Measurements from ENCODE around the gene GAS2L3. TPM values are rescaled to one million over a fixed set of nuclear protein-coding genes. Genes with fewer than 3 reads are reported as not detected.

The GAS2L3 gene
- total RNA-seq, 1 experiment from 2014 or later = 47.4 TPM

- peaks cover 16% of the 10 kb centered on the region for H3K4me1 ChIP-seq (ENCODE audit: control insufficient read depth, insufficient read depth, low read length)
- in situ Hi-C loops (cut with HindIII; ENCODE audit: low pct_unique_long_range_greater_than_20kb, low sequenced_read_pairs) = no loop called here
- DNase-seq (ENCODE audit: low read depth, low spot score) (peak; percentile 60), ATAC-seq (no peak)
- H3K27me3 ChIP-seq (ENCODE audit: control insufficient read depth, insufficient read depth, low read length) = no peaks in the 10 kb centered on the region
- no peak overlapping the region for H3K4me3 ChIP-seq (ENCODE audit: low read depth in 2 of 2, low read length in 2 of 2)
- CTCF ChIA-PET = no interaction called here
- H3K36me3 ChIP-seq (ENCODE audit: control insufficient read depth, insufficient read depth, low read length) = no peaks in the 10 kb centered on the region; the same call in none of the 2 replicates
- peaks cover 12% of the 10 kb centered on the region; the same call in 1 of the 2 replicates for H3K9me3 ChIP-seq (ENCODE audit: control insufficient read depth, insufficient read depth, low read depth, low read length)
- no TSS peak for BruUV-seq (replicated peaks)
- POLR2A ChIA-PET = no interaction called here
- peak overlapping the region; percentile 65; the same call in 1 of the 2 replicates for H3K27ac ChIP-seq (ENCODE audit: low read length)
- TF ChIP-seq, protein P1, sequence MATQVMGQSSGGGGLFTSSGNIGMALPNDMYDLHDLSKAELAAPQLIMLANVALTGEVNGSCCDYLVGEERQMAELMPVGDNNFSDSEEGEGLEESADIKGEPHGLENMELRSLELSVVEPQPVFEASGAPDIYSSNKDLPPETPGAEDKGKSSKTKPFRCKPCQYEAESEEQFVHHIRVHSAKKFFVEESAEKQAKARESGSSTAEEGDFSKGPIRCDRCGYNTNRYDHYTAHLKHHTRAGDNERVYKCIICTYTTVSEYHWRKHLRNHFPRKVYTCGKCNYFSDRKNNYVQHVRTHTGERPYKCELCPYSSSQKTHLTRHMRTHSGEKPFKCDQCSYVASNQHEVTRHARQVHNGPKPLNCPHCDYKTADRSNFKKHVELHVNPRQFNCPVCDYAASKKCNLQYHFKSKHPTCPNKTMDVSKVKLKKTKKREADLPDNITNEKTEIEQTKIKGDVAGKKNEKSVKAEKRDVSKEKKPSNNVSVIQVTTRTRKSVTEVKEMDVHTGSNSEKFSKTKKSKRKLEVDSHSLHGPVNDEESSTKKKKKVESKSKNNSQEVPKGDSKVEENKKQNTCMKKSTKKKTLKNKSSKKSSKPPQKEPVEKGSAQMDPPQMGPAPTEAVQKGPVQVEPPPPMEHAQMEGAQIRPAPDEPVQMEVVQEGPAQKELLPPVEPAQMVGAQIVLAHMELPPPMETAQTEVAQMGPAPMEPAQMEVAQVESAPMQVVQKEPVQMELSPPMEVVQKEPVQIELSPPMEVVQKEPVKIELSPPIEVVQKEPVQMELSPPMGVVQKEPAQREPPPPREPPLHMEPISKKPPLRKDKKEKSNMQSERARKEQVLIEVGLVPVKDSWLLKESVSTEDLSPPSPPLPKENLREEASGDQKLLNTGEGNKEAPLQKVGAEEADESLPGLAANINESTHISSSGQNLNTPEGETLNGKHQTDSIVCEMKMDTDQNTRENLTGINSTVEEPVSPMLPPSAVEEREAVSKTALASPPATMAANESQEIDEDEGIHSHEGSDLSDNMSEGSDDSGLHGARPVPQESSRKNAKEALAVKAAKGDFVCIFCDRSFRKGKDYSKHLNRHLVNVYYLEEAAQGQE (IDR thresholded peaks at IDR 0.05; ENCODE audit: insufficient read depth in 1 of 2, low read depth in 2 of 2, low read length in 1 of 2) = no peak
- TF ChIP-seq POLR2AphosphoS5 (IDR thresholded peaks at IDR 0.05; ENCODE audit: low read depth, low read length) = no peak
- no peak for TF ChIP-seq CTCF (IDR thresholded peaks at IDR 0.05)
- TF ChIP-seq TCF7L2 (IDR thresholded peaks at IDR 0.05; ENCODE audit: low read depth, low read length) = no peak
- TF ChIP-seq SIN3A (IDR thresholded peaks at IDR 0.05; ENCODE audit: borderline replicate concordance, insufficient read depth, low read depth, low read length) = no peak
- intact Hi-C loops (cut with micrococcal nuclease; ENCODE audit: unreplicated experiment) = no loop called here
These were observed 3.0 kb downstream of the GAS2L3 start for GRCh38 chr12:100576331-100577036.

GRCh38 chr12:100578923-100579322 lies 5.4 kb downstream of the GAS2L3 start:
- Histone ChIP-seq H3K4me3 (ENCODE audit: low read depth in 2 of 2, low read length in 2 of 2) (no peak overlapping the region), H3K27ac (ENCODE audit: low read length) (no peak overlapping the region), H3K4me1 (ENCODE audit: control insufficient read depth, insufficient read depth, low read length) (peaks cover 13% of the 10 kb centered on the region; the same call in 1 of the 2 replicates), H3K9me3 (ENCODE audit: control insufficient read depth, insufficient read depth, low read depth, low read length) (peaks cover 24% of the 10 kb centered on the region; the same call in 1 of the 2 replicates), H3K36me3 (ENCODE audit: control insufficient read depth, insufficient read depth, low read length) (no peaks in the 10 kb centered on the region; the same call in none of the 2 replicates), H3K27me3 (ENCODE audit: control insufficient read depth, insufficient read depth, low read length) (no peaks in the 10 kb centered on the region)
- DNase-seq (ENCODE audit: low read depth, low spot score) = no peak
- no TSS peak for BruUV-seq (replicated peaks)
- intact Hi-C loops (cut with micrococcal nuclease; ENCODE audit: unreplicated experiment) (no loop called here), in situ Hi-C loops (cut with HindIII; ENCODE audit: low pct_unique_long_range_greater_than_20kb, low sequenced_read_pairs) (no loop called here)
- ChIA-PET POLR2A (no interaction called here), CTCF (no interaction called here)
- ATAC-seq = no peak
- TF ChIP-seq POLR2AphosphoS5 (IDR thresholded peaks at IDR 0.05; ENCODE audit: low read depth, low read length) (no peak), TCF7L2 (IDR thresholded peaks at IDR 0.05; ENCODE audit: low read depth, low read length) (no peak), SIN3A (IDR thresholded peaks at IDR 0.05; ENCODE audit: borderline replicate concordance, insufficient read depth, low read depth, low read length) (no peak), CTCF (IDR thresholded peaks at IDR 0.05) (no peak)
- TF ChIP-seq, protein P1 (IDR thresholded peaks at IDR 0.05; ENCODE audit: insufficient read depth in 1 of 2, low read depth in 2 of 2, low read length in 1 of 2) = no peak

Data from Panc1 (cell line).